ENCODE data around the gene DIP2C. TPM values are rescaled to one million over a fixed set of nuclear protein-coding genes. Genes with fewer than 3 reads are reported as not detected.

Gene DIP2C
- total and polyA plus RNA-seq, 2 donors (not counting 1 experiment from before 2014, with no cell fraction given), result 1.3 to 1.9 TPM

- DNase-seq, result no peak
- Histone ChIP-seq H3K27ac (ENCODE audit: low read length in 2 of 2) (no peak overlapping the region), H3K4me3 (ENCODE audit: control extremely low read depth in 1 of 5, extremely low read depth in 1 of 5, insufficient read depth in 1 of 5, low read depth in 2 of 5, low read length in 4 of 5) (no peak overlapping the region), H3K9me3 (ENCODE audit: control extremely low read depth in 1 of 3, control insufficient read depth in 2 of 3, insufficient read depth in 1 of 3, low read length in 2 of 3) (peaks cover 0 to 3% (median 0%) of the 10 kb centered on the region in 3 donors), H3K4me1 (ENCODE audit: control insufficient read depth in 2 of 2, insufficient read depth in 2 of 2, low read length in 2 of 2) (peaks cover 29 to 42% of the 10 kb centered on the region in 2 donors), H3K27me3 (replicated peaks in 1 of 4; ENCODE audit: control extremely low read depth in 1 of 4, control insufficient read depth in 3 of 4, insufficient read depth in 4 of 4, low read length in 3 of 4) (no peaks in the 10 kb centered on the region), H3K79me2 (ENCODE audit: control insufficient read depth, insufficient read depth, low read length) (peaks cover 19% of the 10 kb centered on the region), H3K4me2 (replicated peaks; ENCODE audit: low read depth, low read length, poor library complexity, severe bottlenecking) (no peak overlapping the region), H2AFZ (ENCODE audit: insufficient read depth, low read depth, low read length, poor library complexity, severe bottlenecking) (no peak overlapping the region), H3K36me3 (replicated peaks in 1 of 2; ENCODE audit: control extremely low read depth in 1 of 2, control insufficient read depth in 1 of 2, extremely low read depth in 1 of 2, insufficient read depth in 2 of 2, low read length in 1 of 2) (peaks cover 0 to 2% of the 10 kb centered on the region in 2 experiments), H4K20me1 (ENCODE audit: control insufficient read depth, insufficient read depth, low read length, poor library complexity, severe bottlenecking) (no peaks in the 10 kb centered on the region), H3K9ac (ENCODE audit: low read length) (no peak overlapping the region)
- TF ChIP-seq EZH2 (IDR thresholded peaks at IDR 0.05; ENCODE audit: borderline replicate concordance, insufficient read depth, low read depth, low read length, poor library complexity, severe bottlenecking) (no peak), CTCF (IDR thresholded peaks at IDR 0.05) (no peak)
- peaks cover 51% of the 10 kb centered on the region for H3K4me1 Mint-ChIP-seq
- intact Hi-C loops (cut with micrococcal nuclease), result loop anchor here (2.0 to 5.0 kb wide), 2 partner anchors 19 to 34 kb away; no protein-coding TSS in a partner anchor
- ChIA-PET POLR2A (no interaction called here), CTCF (no interaction called here)
- 90% methylated on average over 8 of the region's 9 CpGs for WGBS (ENCODE audit: insufficient coverage)
- H3K27me3 Mint-ChIP-seq, result peaks cover 3% of the 10 kb centered on the region
- ATAC-seq (ENCODE audit: low read depth), result no peak
- H3K4me3 Mint-ChIP-seq, result no peak overlapping the region
- H3K27ac Mint-ChIP-seq, result peak overlapping the region; percentile 1
- no peaks in the 10 kb centered on the region for H3K9me3 Mint-ChIP-seq (ENCODE audit: insufficient read depth)
Observed at GRCh38 chr10:298033-298432, 391.4 kb downstream of the DIP2C start.

GRCh38 chr10:297567-297966 is 391.9 kb downstream of the DIP2C start:
- DNase-seq, result no peak
- peaks cover 0 to 3% (median 0%) of the 10 kb centered on the region in 3 donors for H3K9me3 ChIP-seq (ENCODE audit: control extremely low read depth in 1 of 3, control insufficient read depth in 2 of 3, insufficient read depth in 1 of 3, low read length in 2 of 3)

More at GRCh38 chr10:297567-297966, 391.9 kb downstream of the DIP2C start:
- ATAC-seq (ENCODE audit: low read depth), result no peak
- CTCF ChIA-PET, result no interaction called here
- H3K27me3 ChIP-seq (replicated peaks in 1 of 4; ENCODE audit: control extremely low read depth in 1 of 4, control insufficient read depth in 3 of 4, insufficient read depth in 4 of 4, low read length in 3 of 4), result no peaks in the 10 kb centered on the region
- H3K9me3 Mint-ChIP-seq (ENCODE audit: insufficient read depth), result no peaks in the 10 kb centered on the region
- no peak for TF ChIP-seq EZH2 (IDR thresholded peaks at IDR 0.05; ENCODE audit: borderline replicate concordance, insufficient read depth, low read depth, low read length, poor library complexity, severe bottlenecking)
- no peak for TF ChIP-seq CTCF (IDR thresholded peaks at IDR 0.05)
- peaks cover 52% of the 10 kb centered on the region for H3K4me1 Mint-ChIP-seq
- no peaks in the 10 kb centered on the region for H4K20me1 ChIP-seq (ENCODE audit: control insufficient read depth, insufficient read depth, low read length, poor library complexity, severe bottlenecking)
- no peak overlapping the region for H3K27ac ChIP-seq (ENCODE audit: low read length in 2 of 2)
- intact Hi-C loops (cut with micrococcal nuclease), result loop anchor here (5.0 kb wide), 1 partner anchor 35 kb away; no protein-coding TSS in a partner anchor
- WGBS (ENCODE audit: insufficient coverage), result no CpG with 5 or more reads among the region's 6 CpGs
- POLR2A ChIA-PET, result no interaction called here
- no peak overlapping the region for H2AFZ ChIP-seq (ENCODE audit: insufficient read depth, low read depth, low read length, poor library complexity, severe bottlenecking)
- H3K4me2 ChIP-seq (replicated peaks; ENCODE audit: low read depth, low read length, poor library complexity, severe bottlenecking), result no peak overlapping the region
- no peak overlapping the region for H3K27ac Mint-ChIP-seq
- H3K9ac ChIP-seq (ENCODE audit: low read length), result no peak overlapping the region
- H3K79me2 ChIP-seq (ENCODE audit: control insufficient read depth, insufficient read depth, low read length), result peaks cover 17% of the 10 kb centered on the region
- peaks cover 3% of the 10 kb centered on the region for H3K27me3 Mint-ChIP-seq
- peaks cover 29 to 42% of the 10 kb centered on the region in 2 donors for H3K4me1 ChIP-seq (ENCODE audit: control insufficient read depth in 2 of 2, insufficient read depth in 2 of 2, low read length in 2 of 2)
- no peak overlapping the region for H3K4me3 ChIP-seq (ENCODE audit: control extremely low read depth in 1 of 5, extremely low read depth in 1 of 5, insufficient read depth in 1 of 5, low read depth in 2 of 5, low read length in 4 of 5)
- H3K4me3 Mint-ChIP-seq, result no peak overlapping the region
- H3K36me3 ChIP-seq (replicated peaks in 1 of 2; ENCODE audit: control extremely low read depth in 1 of 2, control insufficient read depth in 1 of 2, extremely low read depth in 1 of 2, insufficient read depth in 2 of 2, low read length in 1 of 2), result peaks cover 0 to 2% of the 10 kb centered on the region in 2 experiments
